Measurements from ENCODE around the gene KIF25.
"Not testable (repeated sequence)": the region's sequence is repeated elsewhere in the genome, so short reads cannot be mapped to it uniquely, and the experiment has no call there.

Gene KIF25

DNA sequence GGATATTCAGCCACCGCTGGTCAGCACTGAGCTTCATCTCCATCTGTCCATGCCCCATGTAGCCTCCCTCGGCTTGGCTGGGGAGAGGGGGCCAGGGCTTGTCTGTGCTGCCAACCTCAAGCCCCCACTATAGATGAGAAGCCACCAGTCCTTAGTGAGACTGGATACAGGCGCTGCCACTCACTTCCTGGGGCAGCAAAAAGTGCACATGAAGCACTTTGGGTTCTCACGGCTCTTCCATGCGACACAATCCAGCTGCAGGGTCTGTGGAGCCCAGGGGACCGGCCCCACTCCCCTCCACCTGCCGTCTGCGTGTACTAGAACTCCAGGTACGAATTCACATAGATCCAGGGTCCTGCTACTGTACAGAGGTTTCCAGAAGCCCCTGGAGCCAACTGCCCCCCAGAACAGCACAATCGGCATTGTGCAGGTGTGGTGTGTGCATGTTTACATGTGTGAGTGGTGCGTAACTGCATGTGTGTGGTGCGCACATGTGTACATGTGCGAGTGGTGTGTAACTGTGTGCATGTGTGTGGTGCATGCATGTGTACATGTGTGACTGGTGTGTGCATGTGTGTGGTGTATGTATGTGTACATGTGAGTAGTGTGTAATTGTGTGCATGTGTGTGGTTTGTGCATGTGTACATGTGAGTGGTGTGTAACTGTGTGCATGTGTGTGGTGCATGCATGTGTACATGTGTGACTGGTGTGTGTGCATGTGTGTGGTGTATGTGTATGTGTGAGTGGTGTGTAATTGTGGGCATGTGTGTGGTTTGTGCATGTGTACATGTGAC lies 76.7 kb downstream of the KIF25 start:
- no peaks in the 10 kb centered on the region for H3K27me3 ChIP-seq (ENCODE audit: insufficient read depth, low read length, poor library complexity, severe bottlenecking)
- no peak overlapping the region for H3K9ac ChIP-seq (ENCODE audit: low read depth, low read length, poor library complexity, severe bottlenecking)
- H3K79me2 ChIP-seq (ENCODE audit: insufficient read depth, low read length), result no peaks in the 10 kb centered on the region
- no peak overlapping the region for H3K4me2 ChIP-seq (ENCODE audit: low read depth, low read length, poor library complexity, severe bottlenecking)
- H3F3A ChIP-seq (ENCODE audit: low read depth), result no peaks in the 10 kb centered on the region
- H3K4me1 ChIP-seq (ENCODE audit: insufficient read depth, low read length, poor library complexity, severe bottlenecking), result no peaks in the 10 kb centered on the region
- no peak overlapping the region for H2AFZ ChIP-seq (ENCODE audit: low read length)
- peaks cover 12% of the 10 kb centered on the region; the same call in 1 of the 2 replicates for H3K9me3 ChIP-seq (ENCODE audit: insufficient read depth, low read depth, low read length)
- TF ChIP-seq, protein P1, sequence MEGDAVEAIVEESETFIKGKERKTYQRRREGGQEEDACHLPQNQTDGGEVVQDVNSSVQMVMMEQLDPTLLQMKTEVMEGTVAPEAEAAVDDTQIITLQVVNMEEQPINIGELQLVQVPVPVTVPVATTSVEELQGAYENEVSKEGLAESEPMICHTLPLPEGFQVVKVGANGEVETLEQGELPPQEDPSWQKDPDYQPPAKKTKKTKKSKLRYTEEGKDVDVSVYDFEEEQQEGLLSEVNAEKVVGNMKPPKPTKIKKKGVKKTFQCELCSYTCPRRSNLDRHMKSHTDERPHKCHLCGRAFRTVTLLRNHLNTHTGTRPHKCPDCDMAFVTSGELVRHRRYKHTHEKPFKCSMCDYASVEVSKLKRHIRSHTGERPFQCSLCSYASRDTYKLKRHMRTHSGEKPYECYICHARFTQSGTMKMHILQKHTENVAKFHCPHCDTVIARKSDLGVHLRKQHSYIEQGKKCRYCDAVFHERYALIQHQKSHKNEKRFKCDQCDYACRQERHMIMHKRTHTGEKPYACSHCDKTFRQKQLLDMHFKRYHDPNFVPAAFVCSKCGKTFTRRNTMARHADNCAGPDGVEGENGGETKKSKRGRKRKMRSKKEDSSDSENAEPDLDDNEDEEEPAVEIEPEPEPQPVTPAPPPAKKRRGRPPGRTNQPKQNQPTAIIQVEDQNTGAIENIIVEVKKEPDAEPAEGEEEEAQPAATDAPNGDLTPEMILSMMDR (conservative IDR thresholded peaks at IDR 0.05; ENCODE audit: low read length), result no peak
- no peak for TF ChIP-seq EZH2phosphoT487 (IDR thresholded peaks at IDR 0.05; ENCODE audit: borderline replicate concordance)
- no peaks in the 10 kb centered on the region for H3K36me3 ChIP-seq (ENCODE audit: insufficient read depth, low read length)
- no peaks in the 10 kb centered on the region for H4K20me1 ChIP-seq (ENCODE audit: insufficient read depth, low read length, poor library complexity, severe bottlenecking)
- H3K4me3 ChIP-seq (ENCODE audit: low read length, poor library complexity, severe bottlenecking), result no peak overlapping the region
- H3K9me2 ChIP-seq (replicated peaks; ENCODE audit: low read depth, low read length), result no peaks in the 10 kb centered on the region

DNA sequence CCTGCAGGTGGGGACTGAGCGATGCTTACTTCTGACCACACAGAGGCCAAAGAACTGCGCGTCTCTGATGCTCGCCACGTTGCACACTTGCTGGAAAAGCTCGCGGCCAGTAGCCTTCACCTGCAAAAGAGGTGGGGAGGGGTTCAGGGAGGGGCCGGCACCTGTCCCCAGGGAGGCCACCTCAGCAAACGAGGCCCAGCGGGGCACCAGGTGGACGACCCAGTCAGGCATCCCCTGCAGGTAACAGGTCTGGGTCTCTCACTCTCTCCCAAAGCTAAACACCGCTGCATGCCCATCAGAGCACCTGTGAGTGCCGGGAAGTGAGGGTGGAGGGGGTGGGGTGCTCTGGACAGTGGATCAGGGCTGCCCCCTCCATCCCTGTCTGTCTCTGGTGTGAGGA lies 77.7 kb downstream of the KIF25 start:
- Histone ChIP-seq H4K20me1 (ENCODE audit: insufficient read depth, low read length, poor library complexity, severe bottlenecking) (no peaks in the 10 kb centered on the region), H3K4me2 (ENCODE audit: low read depth, low read length, poor library complexity, severe bottlenecking) (no peak overlapping the region), H3K27me3 (ENCODE audit: insufficient read depth, low read length, poor library complexity, severe bottlenecking) (no peaks in the 10 kb centered on the region), H3K79me2 (ENCODE audit: insufficient read depth, low read length) (no peaks in the 10 kb centered on the region), H3K9me3 (ENCODE audit: insufficient read depth, low read depth, low read length) (peaks cover 14% of the 10 kb centered on the region; the same call in 1 of the 2 replicates), H3K9ac (ENCODE audit: low read depth, low read length, poor library complexity, severe bottlenecking) (no peak overlapping the region), H3K4me1 (ENCODE audit: insufficient read depth, low read length, poor library complexity, severe bottlenecking) (no peaks in the 10 kb centered on the region), H3K9me2 (replicated peaks; ENCODE audit: low read depth, low read length) (no peaks in the 10 kb centered on the region), H3F3A (ENCODE audit: low read depth) (no peaks in the 10 kb centered on the region), H3K4me3 (ENCODE audit: low read length, poor library complexity, severe bottlenecking) (no peak overlapping the region), H2AFZ (ENCODE audit: low read length) (no peak overlapping the region), H3K36me3 (ENCODE audit: insufficient read depth, low read length) (no peaks in the 10 kb centered on the region)
- TF ChIP-seq, protein P1 (conservative IDR thresholded peaks at IDR 0.05; ENCODE audit: low read length), result no peak
- TF ChIP-seq EZH2phosphoT487 (IDR thresholded peaks at IDR 0.05; ENCODE audit: borderline replicate concordance), result no peak

DNA sequence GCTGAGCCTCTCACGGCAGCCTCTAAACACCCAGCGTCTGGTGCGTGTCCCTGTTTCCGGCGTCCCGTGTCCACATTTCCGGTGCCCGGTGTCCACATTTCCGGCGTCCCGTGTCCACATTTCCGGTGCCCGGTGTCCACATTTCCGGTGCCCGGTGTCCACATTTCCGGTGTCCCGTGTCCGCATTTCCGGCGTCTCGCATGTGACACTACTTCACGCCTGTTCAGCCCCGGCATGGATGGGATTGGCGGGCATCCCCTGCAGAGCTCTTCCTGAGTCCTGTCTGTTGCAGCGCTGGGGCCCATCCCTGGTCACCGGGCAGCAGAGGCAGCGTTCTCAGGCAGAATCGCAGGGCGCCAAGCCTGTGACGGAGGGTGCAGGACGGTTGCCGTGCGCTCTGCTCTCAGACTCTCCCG lies 78.3 kb downstream of the KIF25 start:
- Histone ChIP-seq H3K4me3 (ENCODE audit: low read length, poor library complexity, severe bottlenecking) (no peak overlapping the region), H3K4me2 (ENCODE audit: low read depth, low read length, poor library complexity, severe bottlenecking) (no peak overlapping the region), H3K4me1 (ENCODE audit: insufficient read depth, low read length, poor library complexity, severe bottlenecking) (no peaks in the 10 kb centered on the region), H3K27me3 (ENCODE audit: insufficient read depth, low read length, poor library complexity, severe bottlenecking) (no peaks in the 10 kb centered on the region), H3F3A (ENCODE audit: low read depth) (no peaks in the 10 kb centered on the region), H2AFZ (ENCODE audit: low read length) (no peak overlapping the region), H3K9me2 (replicated peaks; ENCODE audit: low read depth, low read length) (no peaks in the 10 kb centered on the region), H3K79me2 (ENCODE audit: insufficient read depth, low read length) (no peaks in the 10 kb centered on the region), H3K9ac (ENCODE audit: low read depth, low read length, poor library complexity, severe bottlenecking) (no peak overlapping the region), H3K36me3 (ENCODE audit: insufficient read depth, low read length) (no peaks in the 10 kb centered on the region), H4K20me1 (ENCODE audit: insufficient read depth, low read length, poor library complexity, severe bottlenecking) (no peaks in the 10 kb centered on the region), H3K9me3 (ENCODE audit: insufficient read depth, low read depth, low read length) (peaks cover 14% of the 10 kb centered on the region; the same call in 1 of the 2 replicates)
- no peak for TF ChIP-seq EZH2phosphoT487 (IDR thresholded peaks at IDR 0.05; ENCODE audit: borderline replicate concordance)
- TF ChIP-seq, protein P1 (conservative IDR thresholded peaks at IDR 0.05; ENCODE audit: low read length), result no peak

DNA sequence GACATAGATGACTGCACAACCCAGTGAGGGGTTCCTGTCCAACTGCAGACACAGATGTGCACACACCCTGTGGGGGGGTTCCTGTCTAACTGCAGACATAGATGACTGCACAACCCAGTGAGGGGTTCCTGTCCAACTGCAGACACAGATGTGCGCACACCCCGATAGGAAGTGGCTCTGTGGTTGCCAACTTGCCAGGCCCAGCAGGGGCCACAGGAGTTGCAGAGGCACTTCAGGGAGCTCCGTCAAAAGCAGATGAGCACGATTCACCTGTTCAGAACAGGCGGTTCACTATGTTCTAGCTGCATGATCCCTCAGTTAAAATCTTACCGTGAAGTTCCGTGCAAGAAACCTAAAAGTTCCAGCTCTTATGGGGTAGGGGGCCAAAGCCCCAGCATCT lies 79.9 kb downstream of the KIF25 start:
- H4K20me1 ChIP-seq (ENCODE audit: insufficient read depth, low read length, poor library complexity, severe bottlenecking); H3K27me3 ChIP-seq (ENCODE audit: insufficient read depth, low read length, poor library complexity, severe bottlenecking); H3K4me2 ChIP-seq (ENCODE audit: low read depth, low read length, poor library complexity, severe bottlenecking); H3K4me3 ChIP-seq (ENCODE audit: low read length, poor library complexity, severe bottlenecking); H3K9me2 ChIP-seq (replicated peaks; ENCODE audit: low read depth, low read length); H3F3A ChIP-seq (ENCODE audit: low read depth); H3K9me3 ChIP-seq (ENCODE audit: insufficient read depth, low read depth, low read length); H3K4me1 ChIP-seq (ENCODE audit: insufficient read depth, low read length, poor library complexity, severe bottlenecking); H3K36me3 ChIP-seq (ENCODE audit: insufficient read depth, low read length); H3K79me2 ChIP-seq (ENCODE audit: insufficient read depth, low read length); H3K9ac ChIP-seq (ENCODE audit: low read depth, low read length, poor library complexity, severe bottlenecking); H2AFZ ChIP-seq (ENCODE audit: low read length): not testable (repeated sequence)

All from Loucy (cell line).